GM18873 (cell line): ENCODE results near the gene NUDT16.

Experiments
- ATAC-seq: cut with Tn5 transposase; IDR thresholded peaks from one replicate; pipeline ENCODE4 v1.9.1; 2021; ENCODE audit warnings: mild to moderate bottlenecking, moderate library complexity, moderate number of reproducible peaks; ENCODE audit not compliant: unreplicated experiment, low FRiP score

Gene NUDT16

GRCh38 chr3:131380821-131381444, 641 bp upstream of the NUDT16 start:
- peak; percentile 1 for ATAC-seq

- ATAC-seq: no peak
Observed at GRCh38 chr3:131386429-131387165, 5.0 kb downstream of the NUDT16 start.

- ATAC-seq: no peak
Observed at GRCh38 chr3:131387796-131388489, 6.4 kb downstream of the NUDT16 start.

- no peak for ATAC-seq
Observed at GRCh38 chr3:131388490-131388799, 6.9 kb downstream of the NUDT16 start.

- no peak for ATAC-seq
Observed at GRCh38 chr3:131390331-131390730, 8.8 kb downstream of the NUDT16 start.

- no peak for ATAC-seq
Observed at GRCh38 chr3:131393051-131393450, 11.5 kb downstream of the NUDT16 start.

GRCh38 chr3:131393868-131394267, 12.3 kb downstream of the NUDT16 start:
- ATAC-seq: no peak

GRCh38 chr3:131394400-131394799, 12.8 kb downstream of the NUDT16 start:
- ATAC-seq: no peak

- ATAC-seq: no peak
Observed at GRCh38 chr3:131396170-131396569, 14.6 kb downstream of the NUDT16 start.

- ATAC-seq: no peak
Observed at GRCh38 chr3:131397889-131398288, 16.3 kb downstream of the NUDT16 start.

- ATAC-seq: no peak
Observed at GRCh38 chr3:131401978-131402377, 20.4 kb downstream of the NUDT16 start.

GRCh38 chr3:131402391-131403039, 20.9 kb downstream of the NUDT16 start:
- ATAC-seq: no peak

- no peak for ATAC-seq
Observed at GRCh38 chr3:131403216-131403895, 21.8 kb downstream of the NUDT16 start.

- no peak for ATAC-seq
Observed at GRCh38 chr3:131405411-131405810, 23.8 kb downstream of the NUDT16 start.

GRCh38 chr3:131406274-131406673, 24.7 kb downstream of the NUDT16 start:
- no peak for ATAC-seq

- ATAC-seq: no peak
Observed at GRCh38 chr3:131417751-131418150, 36.2 kb downstream of the NUDT16 start.

- no peak for ATAC-seq
Observed at GRCh38 chr3:131421301-131421700, 39.7 kb downstream of the NUDT16 start.

- ATAC-seq: no peak
Observed at GRCh38 chr3:131421957-131422498, 40.5 kb downstream of the NUDT16 start.

GRCh38 chr3:131427226-131427625, 45.7 kb downstream of the NUDT16 start:
- no peak for ATAC-seq

GRCh38 chr3:131431754-131432153, 50.2 kb downstream of the NUDT16 start:
- ATAC-seq: no peak
